Glomerular endothelial cell (primary cell): ENCODE measurements around the gene HARS2. TPM values are rescaled to one million over a fixed set of nuclear protein-coding genes. Genes with fewer than 3 reads are reported as not detected.
"Not testable (repeated sequence)": the region's sequence is repeated elsewhere in the genome, so short reads cannot be mapped to it uniquely, and the experiment has no call there.

Experiments used
- DNase-seq: peaks from one replicate; pipeline ENCODE4 v3.0.0-alpha.2; 2011; ENCODE audit warnings: low read depth, low spot score; ENCODE audit errors: extremely low read depth
- total RNA-seq: library from RNA; depleted of rRNA; stranded (reverse); fragments of >200 nt; gene quantifications from 2 replicates; pipeline ENCODE4 v1.2.3, GENCODE V29; 2015

The HARS2 gene
- 28.4 and 32.1 TPM in 2 replicates for total RNA-seq

- peak; percentile 74 for DNase-seq
These were observed at the start of gene HARS2, which contains the start of gene HARS1 for GRCh38 chr5:140690941-140691924. HARS2 (plus strand) TSS chr5:140691455; CDS start chr5:140691649, 194 bp downstream. HARS1 (minus strand) TSS chr5:140691370; CDS start chr5:140691304, 66 bp downstream.

- DNase-seq: no peak
These were observed 49.5 kb upstream of the HARS2 start for GRCh38 chr5:140641716-140642115.

DNA sequence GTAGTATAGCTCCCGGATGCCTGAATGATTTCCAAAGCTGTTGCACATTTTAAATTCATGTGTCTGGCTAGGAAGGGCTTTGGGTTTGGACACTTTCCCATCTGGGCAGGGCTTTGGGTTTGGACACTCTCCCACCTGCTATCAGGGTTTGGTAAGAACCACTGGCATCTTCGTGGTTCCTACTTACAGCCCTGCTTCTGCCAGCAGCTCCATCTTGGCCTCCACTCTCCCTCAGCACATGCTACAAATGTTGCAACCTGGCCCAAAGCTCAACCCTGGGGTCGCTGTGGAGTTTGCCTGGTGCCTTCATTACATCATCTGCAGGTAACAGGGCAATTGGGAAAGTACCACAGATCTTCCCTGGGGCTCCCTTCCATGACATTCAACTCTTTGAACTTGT is 48.5 kb upstream of the HARS2 start:
- no peak for DNase-seq

DNA sequence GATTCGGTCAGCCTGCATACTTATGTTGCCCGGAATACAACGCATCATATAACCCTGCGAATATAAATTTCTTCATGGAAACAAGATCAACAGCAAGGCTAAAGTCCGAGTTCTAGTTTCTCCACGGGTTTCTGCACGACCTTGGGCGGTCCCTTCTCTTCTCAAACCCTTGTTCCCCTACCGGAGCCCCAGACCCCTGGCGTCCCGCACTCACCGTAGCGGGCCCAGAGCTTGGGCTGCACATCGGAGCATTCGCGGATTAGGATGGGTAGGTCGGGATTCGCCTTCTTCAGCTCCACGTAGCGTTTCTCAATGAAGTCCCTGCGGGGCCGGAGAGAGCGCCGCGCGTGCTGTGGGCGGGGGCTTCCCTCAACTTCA is 44.2 kb upstream of the HARS2 start:
- no peak for DNase-seq

DNA sequence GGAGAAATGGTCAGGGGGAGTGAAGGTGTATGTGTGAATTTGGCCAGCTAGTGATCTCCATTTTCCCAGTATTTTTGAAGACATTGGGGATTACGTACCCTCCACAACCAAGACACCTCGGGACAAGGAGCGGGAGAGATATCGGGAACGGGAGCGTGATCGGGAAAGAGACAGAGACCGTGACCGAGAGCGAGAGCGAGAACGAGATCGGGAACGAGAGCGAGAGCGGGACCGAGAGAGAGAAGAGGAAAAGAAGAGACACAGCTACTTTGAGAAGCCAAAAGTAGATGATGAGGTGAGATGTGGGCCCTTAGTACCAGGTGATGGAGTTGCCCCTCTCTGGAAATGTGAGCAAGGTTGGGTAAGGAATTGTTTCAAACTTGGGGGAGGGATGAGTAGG is 32.4 kb upstream of the HARS2 start:
- DNase-seq: no peak

DNA sequence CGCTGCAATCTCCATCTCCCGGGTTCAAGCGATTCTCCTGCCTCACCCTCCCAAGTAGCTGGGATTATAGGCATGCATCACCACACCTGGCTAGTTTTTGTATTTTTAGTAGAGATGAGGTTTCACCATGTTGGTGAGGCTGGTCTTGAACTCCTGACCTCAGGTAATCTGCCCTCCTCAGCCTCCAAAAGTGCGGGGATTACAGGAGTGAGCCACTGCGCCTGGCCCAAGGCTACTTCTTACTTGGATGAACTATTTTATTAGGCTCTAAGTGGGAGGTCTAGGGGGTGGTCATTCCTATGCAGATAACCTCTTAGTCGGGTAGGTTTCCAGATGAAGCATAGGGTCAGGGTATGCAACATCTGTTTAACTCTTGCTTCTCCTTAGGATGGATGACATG is 30.9 kb upstream of the HARS2 start:
- DNase-seq: not testable (repeated sequence)

DNA sequence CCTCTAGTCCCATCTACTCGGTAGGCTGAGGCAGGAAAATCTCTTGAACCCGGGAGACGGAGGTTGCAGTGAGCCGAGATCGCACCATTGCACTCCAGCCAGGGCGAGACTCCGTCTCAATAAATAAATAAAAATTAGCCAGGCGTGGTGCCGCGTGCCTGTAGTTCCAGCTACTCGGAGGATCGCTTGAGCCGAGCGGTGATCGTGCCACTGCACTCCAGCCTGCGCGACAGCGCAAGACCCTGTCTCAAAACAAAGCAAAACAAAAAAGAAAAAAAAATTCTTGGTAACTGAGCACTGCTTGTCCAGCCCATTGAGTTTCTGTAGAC is 27.3 kb upstream of the HARS2 start:
- DNase-seq: no peak

DNA sequence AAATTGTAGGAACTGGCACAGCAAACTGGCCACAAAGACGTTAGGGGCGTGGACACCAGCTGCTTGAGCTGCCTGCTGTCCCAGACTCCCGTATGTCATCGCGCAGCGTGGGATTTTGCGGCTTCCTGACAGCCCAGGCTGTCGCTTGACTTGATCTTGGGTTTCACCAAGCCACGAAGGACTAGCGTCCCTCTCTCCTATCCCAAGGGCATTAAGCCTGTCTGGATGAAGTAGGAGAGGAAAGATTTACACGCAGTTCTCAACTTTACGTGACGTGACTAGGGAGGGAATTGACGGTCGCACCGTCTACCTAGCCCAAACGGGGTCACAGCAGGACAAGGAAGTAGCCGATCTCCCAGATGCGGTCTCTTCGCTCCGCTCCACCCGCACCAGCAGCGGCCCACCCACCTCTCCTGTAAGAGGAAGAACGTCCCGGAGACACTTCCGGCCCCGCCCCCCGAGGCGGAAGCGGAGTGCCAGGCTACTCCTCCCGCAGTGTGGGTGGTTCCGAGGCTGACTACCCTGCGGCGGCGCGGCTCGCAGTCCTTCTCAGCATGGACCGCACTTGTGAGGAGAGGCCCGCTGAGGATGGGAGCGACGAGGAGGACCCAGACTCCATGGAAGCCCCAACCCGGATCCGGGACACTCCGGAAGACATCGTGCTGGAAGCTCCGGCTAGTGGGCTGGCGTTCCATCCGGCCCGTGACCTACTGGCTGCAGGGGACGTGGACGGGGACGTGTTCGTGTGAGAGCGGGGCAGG is 26.7 kb upstream of the HARS2 start, which contains the start of gene WDR55:
Gene WDR55, plus strand, starts transcription at position 546 of the 761 bp plus-strand sequence. Its CDS starts 9 bp downstream, at position 555.
- peak; percentile 41 for DNase-seq

DNA sequence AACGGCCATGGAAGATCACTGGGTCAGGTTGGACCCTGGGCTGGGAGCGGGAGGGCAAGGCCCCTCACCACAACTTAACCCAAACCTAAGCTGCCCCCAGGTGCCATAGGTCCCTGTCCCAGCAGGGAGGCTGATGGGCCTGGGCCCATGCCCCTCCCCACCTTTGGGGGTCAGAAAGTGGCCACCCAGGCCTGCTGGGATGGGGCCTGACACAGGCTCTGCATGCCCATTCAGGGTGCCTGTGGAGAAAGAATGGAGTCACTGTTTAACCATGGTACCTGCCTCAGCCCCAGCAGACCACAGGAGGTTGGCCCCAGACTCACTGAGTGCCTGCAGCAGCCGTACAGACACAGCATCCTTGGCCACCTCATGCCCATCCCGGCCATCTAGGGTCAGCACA is 20.2 kb upstream of the HARS2 start:
- not testable (repeated sequence) for DNase-seq

- DNase-seq: no peak
These were observed 19.7 kb upstream of the HARS2 start for GRCh38 chr5:140671472-140672125.

DNA sequence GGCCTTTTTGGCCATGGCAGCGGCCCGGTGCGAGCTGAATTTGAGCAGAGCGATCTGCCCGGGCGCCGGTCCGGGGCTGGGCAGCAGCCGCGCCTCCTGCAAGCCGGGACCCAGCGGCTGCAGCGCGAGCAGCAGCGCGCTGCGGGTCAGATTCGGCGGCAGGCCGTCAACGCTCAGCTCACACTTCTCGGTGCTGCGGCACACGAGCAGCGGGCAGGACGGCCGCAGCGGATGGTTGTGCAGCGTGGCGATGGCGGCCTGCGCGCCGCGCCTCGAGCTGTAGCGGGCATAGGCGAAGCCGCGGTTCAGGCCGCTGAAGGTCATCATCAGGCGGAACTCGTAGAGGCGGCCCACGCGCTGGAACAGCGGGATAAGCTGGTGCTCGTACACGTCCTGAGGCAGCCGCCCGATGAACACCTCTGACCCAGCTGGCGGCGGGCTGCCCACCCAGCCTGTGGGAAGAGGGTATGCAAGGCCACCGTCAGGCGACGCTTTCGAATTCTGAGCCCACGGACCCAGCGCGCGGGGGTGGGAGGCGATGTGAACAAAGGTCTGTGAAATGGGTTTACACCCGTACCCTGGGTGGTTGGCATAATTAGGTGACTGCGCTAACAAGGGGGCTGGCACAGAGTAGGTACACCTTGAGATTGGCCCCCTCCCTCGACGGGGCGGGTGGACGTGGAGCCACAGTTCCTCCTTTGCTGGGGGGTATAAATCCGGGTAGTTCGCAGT is 18.6 kb upstream of the HARS2 start:
- DNase-seq: no peak

DNA sequence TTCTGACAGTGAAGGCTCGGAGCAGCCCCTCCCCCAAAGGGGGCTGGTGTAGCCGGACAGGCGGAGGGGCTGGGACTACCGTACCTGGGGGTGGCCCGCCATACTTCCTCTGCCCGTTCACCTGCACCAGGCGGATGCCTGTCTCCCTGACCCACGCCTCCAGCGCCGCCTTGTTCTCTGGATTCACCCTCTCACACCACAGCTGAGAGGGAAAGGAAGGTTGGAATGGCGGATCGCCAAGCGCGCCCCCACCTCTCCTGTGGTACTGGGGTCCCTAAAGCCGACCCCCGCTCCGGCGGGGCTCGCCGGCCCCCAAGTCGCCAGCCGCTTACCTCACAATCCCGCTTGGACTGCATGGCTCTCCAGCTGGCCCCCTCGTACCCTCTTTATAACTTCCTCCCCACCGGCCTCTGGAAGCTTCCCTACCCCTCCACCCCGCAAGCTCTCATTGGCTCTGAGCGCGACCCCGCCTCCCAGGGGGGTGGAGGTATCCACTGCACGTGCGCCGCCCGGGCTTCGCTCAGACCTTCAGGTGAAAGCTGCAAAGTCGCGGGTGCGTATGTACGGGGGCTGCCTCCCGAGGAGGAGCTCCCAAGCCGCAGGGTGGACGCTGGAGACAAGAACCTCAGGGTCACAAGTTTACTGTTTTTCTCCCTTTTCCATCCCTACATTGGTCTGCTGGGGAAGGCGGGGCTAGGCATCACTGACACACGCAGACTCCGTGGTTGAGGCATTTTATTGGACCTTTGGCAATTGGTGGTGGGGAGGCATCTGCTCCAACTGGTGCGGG is 17.9 kb upstream of the HARS2 start, which contains the start of gene DND1:
Gene DND1, minus strand, starts transcription at position 390 of the 790 bp plus-strand sequence. Its CDS starts 34 bp downstream, at position 356.
- DNase-seq: no peak

DNA sequence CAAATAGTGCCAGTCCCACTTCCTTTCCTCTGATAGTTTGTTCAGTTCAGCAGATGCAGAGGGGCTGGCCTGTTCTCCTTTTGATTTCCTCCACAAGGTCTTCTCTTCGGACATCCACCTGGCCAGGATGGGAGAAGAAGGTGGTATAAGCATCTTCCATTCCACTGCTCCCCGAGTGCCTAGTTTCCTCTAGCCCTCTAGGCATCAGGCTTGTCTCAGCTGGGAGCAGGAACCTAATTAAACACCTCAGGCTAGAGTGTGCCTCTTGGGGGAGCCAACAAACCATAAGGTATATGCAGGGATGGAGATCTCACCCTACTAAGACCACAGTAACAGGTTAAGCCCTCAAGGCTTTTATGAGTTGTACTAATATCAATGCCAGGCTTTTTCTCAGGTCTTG is 17.0 kb upstream of the HARS2 start:
- DNase-seq: no peak

DNA sequence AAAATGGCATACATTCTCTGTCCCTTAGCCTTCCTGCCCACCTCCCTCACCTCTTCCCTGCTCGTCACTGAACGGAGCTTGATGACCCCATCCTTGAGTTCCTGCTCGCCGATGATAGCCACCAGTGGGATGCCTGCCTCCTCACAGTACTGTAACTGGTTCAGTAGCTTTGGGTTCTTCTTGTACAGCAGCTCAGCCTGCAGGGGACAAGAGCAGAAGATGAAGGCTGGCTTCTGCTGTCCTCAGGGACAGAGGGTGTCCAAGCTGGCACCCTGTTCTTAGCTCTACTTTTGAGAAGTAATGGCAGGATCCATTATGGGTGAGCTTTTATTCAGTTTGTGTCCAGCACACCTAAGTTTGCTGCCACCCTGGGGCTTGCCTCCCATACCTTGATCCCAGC is 16.6 kb upstream of the HARS2 start:
- no peak for DNase-seq

DNA sequence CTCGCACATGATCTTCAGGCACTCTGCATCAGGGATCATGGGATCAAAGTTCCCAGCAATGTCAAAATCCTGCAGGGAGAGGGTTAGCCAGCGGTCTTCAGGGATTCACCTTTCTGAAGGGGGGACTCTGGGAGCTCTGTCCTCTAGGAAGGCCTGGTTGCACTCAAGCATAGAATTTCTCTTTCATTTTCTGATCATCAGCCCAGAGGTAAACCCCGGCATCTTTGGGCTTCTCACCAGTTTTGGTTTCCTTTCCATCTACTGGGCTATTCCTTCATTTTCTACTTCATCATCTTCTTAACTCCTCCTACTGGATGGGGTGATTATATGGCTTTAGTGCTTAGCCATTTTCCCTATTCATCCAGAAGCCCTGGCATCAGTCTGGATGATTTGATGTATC is 13.3 kb upstream of the HARS2 start:
- DNase-seq: no peak

DNA sequence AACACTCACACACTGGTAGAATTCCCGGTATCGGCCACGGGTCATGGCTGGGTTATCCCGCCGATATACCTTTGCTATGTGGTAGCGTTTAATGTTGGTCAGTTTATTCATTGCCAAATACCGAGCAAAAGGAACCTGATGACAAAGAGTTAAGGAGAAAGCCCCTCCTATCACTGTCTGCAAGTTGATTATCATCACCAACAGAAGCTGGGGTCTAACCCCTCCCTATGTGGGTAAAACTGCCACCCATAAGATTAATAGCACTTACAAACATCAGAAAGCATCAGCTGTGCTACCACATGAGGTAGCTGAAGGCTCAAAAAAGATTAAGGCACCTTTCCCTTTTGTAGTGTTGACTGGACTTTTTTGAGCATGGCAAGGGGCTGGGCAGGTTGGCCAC is 12.3 kb upstream of the HARS2 start:
- DNase-seq: no peak

- no peak for DNase-seq
These were observed 801 bp upstream of the HARS2 start for GRCh38 chr5:140690376-140690932.

DNA sequence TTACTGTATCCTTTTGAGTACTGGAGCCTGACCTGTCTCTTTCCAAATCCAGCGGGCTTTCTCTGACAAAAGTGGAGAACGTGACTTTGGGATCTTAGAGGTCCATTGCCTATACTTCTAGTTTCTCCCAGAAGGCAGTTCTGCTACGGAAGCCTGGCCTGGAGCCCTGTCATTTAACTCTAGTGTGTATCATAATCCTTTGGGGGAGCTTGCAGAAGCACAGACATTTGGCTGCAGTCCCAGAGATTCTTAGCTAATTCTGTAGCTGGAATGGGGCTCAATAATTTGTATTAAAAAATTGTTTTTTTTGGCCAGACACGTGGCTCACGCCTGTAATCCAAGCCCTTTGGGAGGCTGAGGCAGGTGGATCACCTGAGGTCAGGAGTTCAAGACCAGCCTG is 3.0 kb downstream of the HARS2 start:
- DNase-seq: no peak

GRCh38 chr5:140696891-140697492 is 5.7 kb downstream of the HARS2 start:
- DNase-seq: no peak
